SU-DHL-6 (cell line): ENCODE results near the gene ACADSB.

Source experiments
- H2AFZ ChIP-seq: fragments of 200-600 bp; sonication (generic); 2 replicates; pipeline ENCODE4 v1.6.1; 2014; ENCODE audit warnings: low read depth, mild to moderate bottlenecking, moderate library complexity, mixed read lengths, antibody characterized with exemption, low read length; ENCODE audit not compliant: severe bottlenecking
- H3F3A ChIP-seq: fragments of 200-600 bp; shearing (Covaris generic); 2 replicates; pipeline ENCODE4 v1.6.0; 2016; ENCODE audit warnings: antibody characterized with exemption, mild to moderate bottlenecking; ENCODE audit not compliant: insufficient read depth
- H3K27ac ChIP-seq: fragments of 200-600 bp; sonication (generic); 2 replicates; pipeline ENCODE4 v1.5.1; 2016; ENCODE audit warnings: low read depth, mild to moderate bottlenecking, low read length, moderate library complexity, mixed read lengths
- H3K27me3 ChIP-seq: fragments of 200-600 bp; sonication (generic), shearing (Covaris generic); 2 replicates; pipeline ENCODE4 v1.6.0; 2014; ENCODE audit warnings: mild to moderate bottlenecking, low read length
- H3K36me3 ChIP-seq: fragments of 200-600 bp; sonication (generic); 2 replicates; pipeline ENCODE4 v1.6.1; 2014; ENCODE audit warnings: mild to moderate bottlenecking, low read length, mixed read lengths
- H3K4me2 ChIP-seq: fragments of 300-600, 200-600 bp; shearing (Covaris generic), sonication (generic); 2 replicates; pipeline ENCODE4 v1.6.0; 2014; ENCODE audit warnings: low read length, low read depth, mild to moderate bottlenecking; ENCODE audit not compliant: poor library complexity, severe bottlenecking
- H3K4me3 ChIP-seq: fragments of 200-600 bp; sonication (generic); 2 replicates; pipeline ENCODE4 v1.5.1; 2014; ENCODE audit warnings: antibody characterized with exemption, low read length, mild to moderate bottlenecking, mixed read lengths; ENCODE audit not compliant: insufficient read depth, poor library complexity, severe bottlenecking
- H3K79me2 ChIP-seq: fragments of 200-600 bp; sonication (generic); 2 replicates; pipeline ENCODE4 v1.6.1; 2014; ENCODE audit warnings: mild to moderate bottlenecking, low read length, moderate library complexity; ENCODE audit not compliant: insufficient read depth
- H3K9ac ChIP-seq: fragments of 200-600 bp; sonication (generic); 2 replicates; pipeline ENCODE4 v1.7.0; 2014; ENCODE audit warnings: mild to moderate bottlenecking, low read length
- H3K9me2 ChIP-seq: fragments of 200-600 bp; sonication (generic); replicated peaks from 2 replicates; pipeline ENCODE4 v1.6.1; 2014; ENCODE audit warnings: low read length; ENCODE audit not compliant: insufficient read depth
- H3K9me3 ChIP-seq: fragments of 200-600 bp; sonication (generic); 2 replicates; pipeline ENCODE4 v1.6.1; 2014; ENCODE audit warnings: low read length, mixed read lengths; ENCODE audit not compliant: insufficient read depth
- H4K20me1 ChIP-seq: fragments of 200-600 bp; sonication (generic); 2 replicates; pipeline ENCODE4 v1.6.1; 2014; ENCODE audit warnings: low read depth, mild to moderate bottlenecking, antibody characterized with exemption, low read length, moderate library complexity, mixed read lengths
- CTCF ChIP-seq: fragments of 200-600 bp; sonication (generic); IDR thresholded peaks from one replicate; pipeline ENCODE4 v1.5.1; 2017; ENCODE audit warnings: antibody characterized with exemption, mild to moderate bottlenecking, low read length, moderate library complexity; ENCODE audit not compliant: insufficient read depth, poor library complexity, severe bottlenecking
- EZH2phosphoT487 ChIP-seq: fragments of 200-600 bp; sonication (generic), shearing (Covaris generic); conservative IDR thresholded peaks from 2 replicates; pipeline ENCODE4 v1.6.1; 2018; ENCODE audit warnings: mild to moderate bottlenecking, antibody characterized with exemption, low read length, moderate library complexity, mixed read lengths

Gene ACADSB

GRCh38 chr10:123081896-123082295 lies 73.1 kb downstream of the ACADSB start:
- Histone ChIP-seq H3K4me3 (no peak overlapping the region), H4K20me1 (no peaks in the 10 kb centered on the region), H3K27ac (no peak overlapping the region), H3K9me2 (no peaks in the 10 kb centered on the region), H3K9ac (no peak overlapping the region), H3F3A (no peaks in the 10 kb centered on the region), H3K79me2 (no peaks in the 10 kb centered on the region), H3K9me3 (no peaks in the 10 kb centered on the region), H2AFZ (no peak overlapping the region), H3K27me3 (no peaks in the 10 kb centered on the region), H3K4me2 (no peak overlapping the region), H3K36me3 (no peaks in the 10 kb centered on the region)
- TF ChIP-seq EZH2phosphoT487: no peak
- TF ChIP-seq CTCF: no peak

GRCh38 chr10:123083811-123084210 lies 75.0 kb downstream of the ACADSB start:
- Histone ChIP-seq H3K27me3 (no peaks in the 10 kb centered on the region), H3K4me2 (no peak overlapping the region), H3F3A (no peaks in the 10 kb centered on the region), H3K4me3 (no peak overlapping the region), H2AFZ (no peak overlapping the region), H3K27ac (no peak overlapping the region), H4K20me1 (no peaks in the 10 kb centered on the region), H3K9me3 (no peaks in the 10 kb centered on the region), H3K79me2 (no peaks in the 10 kb centered on the region), H3K36me3 (no peaks in the 10 kb centered on the region), H3K9ac (no peak overlapping the region), H3K9me2 (no peaks in the 10 kb centered on the region)
- TF ChIP-seq CTCF (no peak), EZH2phosphoT487 (no peak)

GRCh38 chr10:123086281-123086680 lies 77.5 kb downstream of the ACADSB start:
- Histone ChIP-seq H3K9me3 (no peaks in the 10 kb centered on the region), H3K79me2 (no peaks in the 10 kb centered on the region), H4K20me1 (no peaks in the 10 kb centered on the region), H3K9ac (no peak overlapping the region), H2AFZ (no peak overlapping the region), H3K4me3 (no peak overlapping the region), H3K9me2 (no peaks in the 10 kb centered on the region), H3K27ac (no peak overlapping the region), H3K27me3 (no peaks in the 10 kb centered on the region), H3F3A (no peaks in the 10 kb centered on the region), H3K4me2 (no peak overlapping the region), H3K36me3 (no peaks in the 10 kb centered on the region)
- TF ChIP-seq CTCF (no peak), EZH2phosphoT487 (no peak)
